Heart right ventricle (tissue), 16 donors: ENCODE results near the gene MYOZ1. TPM values are rescaled to one million over a fixed set of nuclear protein-coding genes. Genes with fewer than 3 reads are reported as not detected.
"Not testable (repeated sequence)": the region's sequence is repeated elsewhere in the genome, so short reads cannot be mapped to it uniquely, and the experiment has no call there.

Experiments used
- ATAC-seq, 8 donors: fragments of 200-7000 bp; cut with Tn5 transposase; one replicate each; pipeline ENCODE4 v1.9.1; 2020; ENCODE audit warnings: mild to moderate bottlenecking in 8 of 8, moderate library complexity in 8 of 8, moderate number of reproducible peaks in 1 of 8
- DNase-seq, 2 donors: peaks; one replicate each; pipeline ENCODE4 v3.0.0-alpha.2; 2020
- H3K27ac ChIP-seq, 10 donors: fragments of 200-600 bp; sonication (generic) in 2 of 10; one replicate each; pipeline versions ENCODE4 v1.5.0 to v1.8.0; 2020 to 2022; ENCODE audit warnings: mild to moderate bottlenecking in 3 of 10
- H3K27me3 ChIP-seq, 7 donors: fragments of 200-600 bp; one replicate each; pipeline ENCODE4 v1.8.0; 2021 to 2022; ENCODE audit warnings: mild to moderate bottlenecking in 2 of 7
- H3K36me3 ChIP-seq, 9 donors: fragments of 200-600 bp; sonication (generic) in 1 of 9; one replicate each; pipeline versions ENCODE4 v1.5.0 to v1.8.0; 2020 to 2022; ENCODE audit warnings: mild to moderate bottlenecking in 2 of 9
- H3K4me1 ChIP-seq, 9 donors: fragments of 200-600 bp; sonication (generic) in 1 of 9; one replicate each; pipeline versions ENCODE4 v1.5.0 to v1.8.0; 2020 to 2022; ENCODE audit warnings: mild to moderate bottlenecking in 4 of 9
- H3K4me3 ChIP-seq, 10 donors: fragments of 200-600 bp; sonication (generic) in 2 of 10; one replicate each; pipeline versions ENCODE4 v1.5.0 to v1.8.0; 2020 to 2022; ENCODE audit warnings: mild to moderate bottlenecking in 7 of 10, moderate library complexity in 2 of 10
- H3K9me3 ChIP-seq, 11 donors: fragments of 200-600 bp in 10 of 11; sonication (generic) in 2 of 11; one replicate each; pipeline versions ENCODE4 v1.5.0 to v1.8.0; 2013 to 2022; ENCODE audit warnings: mild to moderate bottlenecking in 2 of 11, control low read depth in 1 of 11, moderate library complexity in 1 of 11
- CTCF ChIP-seq, 9 donors: fragments of 200-600 bp; sonication (generic) in 2 of 9; IDR thresholded peaks; one replicate each; pipeline versions ENCODE4 v1.5.0 to v1.8.0; 2021 to 2022; ENCODE audit warnings: antibody characterized with exemption in 9 of 9, mild to moderate bottlenecking in 5 of 9, moderate library complexity in 1 of 9
- whole genome bisulfite sequencing, 2 donors: extraction: QIAGEN DNeasy Blood & Tissue Kit; methylation state at CpG; one replicate each; pipeline ENCODE4 v1.1.7; 2013; ENCODE audit warnings: inconsistent platforms in 1 of 2; 5-methylcytosine and 5-hydroxymethylcytosine counted together
- intact Hi-C, 10 donors: fragments of 100-400 bp; cut with DNase I; formaldehyde crosslinking; loops; one replicate each; pipeline versions ENCODE4 v1.11.1 to v1.14.2; 2022
- long read RNA-seq, 3 donors: library from polyadenylated mRNA; unstranded; transcript quantifications; one replicate each; pipeline ENCODE4 v2.0.0, GENCODE V29; 2020 to 2021
- polyA plus RNA-seq, 2 donors: library from polyadenylated mRNA; stranded (reverse); fragments of 200-250 nt; gene quantifications; one replicate each; pipeline ENCODE4 v1.2.3, GENCODE V29; 2013
- total RNA-seq, 10 donors: library from RNA; stranded (reverse); fragmentation: NEBNext Ultra II Directional in 3 of 10; extraction: Animal tissue kit (Norgen Biotek cat#: 25700) in 3 of 10; gene quantifications; one replicate each; pipeline versions ENCODE4 v1.2.1 to v1.2.4, GENCODE V29; 2021 to 2023
- donor health status: Arrhythmogenic right ventricular cardiomyopathy.
- donor health status: ischemic (EF 13 %, LVEDD 7.1; RV severe dilation, severe dysfunction).
- donor health status: healthy with polysubstance abuse.
- donor health status: DM: no; HTN: yes; CAD: no.
- donor health status: DM: no; HTN: no; CAD: no.
- donor health status: ischemic (EF 25% LVEDD 6.9; RV normal size, moderate dysfunction).
- donor health status: ischemic (EF 25% LVEDD 5.7; RV mildly dilated, moderate dysfunction).
- donor health status: healthy.
- donor health status: DM: yes; HTN: yes; CAD: no.
- donor health status: Ischemic cardiomyopathy.
- donor health status: ischemic (EF 35%, LVEDD 5.7; RV mildly dilated, moderate dysfunction).
- donor health status: nonischemic (EF 11% LVEDD 7.7; RV severe dilation, severe dysfunction).
- donor health status: DM: yes; HTN: yes; CAD: no.
- donor health status: PGD.
- donor health status: ischemic (EF 29% LVEDD 5.4; RV normal size, mild dysfunction).
- donor health status: nonischemic (EF 23%, LVEDD 6.1; RV moderate dilation, normal function).

Gene MYOZ1, protein sequence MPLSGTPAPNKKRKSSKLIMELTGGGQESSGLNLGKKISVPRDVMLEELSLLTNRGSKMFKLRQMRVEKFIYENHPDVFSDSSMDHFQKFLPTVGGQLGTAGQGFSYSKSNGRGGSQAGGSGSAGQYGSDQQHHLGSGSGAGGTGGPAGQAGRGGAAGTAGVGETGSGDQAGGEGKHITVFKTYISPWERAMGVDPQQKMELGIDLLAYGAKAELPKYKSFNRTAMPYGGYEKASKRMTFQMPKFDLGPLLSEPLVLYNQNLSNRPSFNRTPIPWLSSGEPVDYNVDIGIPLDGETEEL
- total RNA-seq (1 to 10 TPM in 5 of 10 donors, under 1 TPM in 5; 0.41 to 3.4 (median 0.98) TPM), polyA plus RNA-seq (under 1 TPM; 0.51 to 0.54 TPM)
- long read RNA-seq, donor 1: 0 reads
- long read RNA-seq, donor 2: 0 reads
- long read RNA-seq, donor 3: 0 reads

GRCh38 chr10:73641328-73642060, at the start of gene MYOZ1:
Gene MYOZ1 (minus strand): TSS chr10:73641474. CDS start chr10:73640017, 1,457 bp downstream.
- no peak for ATAC-seq
- Histone ChIP-seq H3K4me3 (no peak within 1 kb of the TSS), H3K27me3 (no peaks in the 10 kb centered on the region), H3K9me3 (no peaks in the 10 kb centered on the region), H3K27ac (peak within 1 kb of the TSS in 3 of 10 donors; percentile 41 to 51 (median 48)), H3K36me3 (no peaks in the 10 kb centered on the region), H3K4me1 (peaks cover 1 to 23% (median 6%) of the 10 kb centered on the region in 9 donors)
- intact Hi-C loops: loop anchor here in 3 of 10 donors (2.0 to 5.0 kb wide), 3 partner anchors 109 to 114 kb away; no protein-coding TSS in a partner anchor
- 59 to 63% methylated on average over 9 of the region's 9 CpGs for WGBS, 2 donors
- no peak for DNase-seq
- TF ChIP-seq CTCF (IDR thresholded peaks at IDR 0.05): no peak

DNA sequence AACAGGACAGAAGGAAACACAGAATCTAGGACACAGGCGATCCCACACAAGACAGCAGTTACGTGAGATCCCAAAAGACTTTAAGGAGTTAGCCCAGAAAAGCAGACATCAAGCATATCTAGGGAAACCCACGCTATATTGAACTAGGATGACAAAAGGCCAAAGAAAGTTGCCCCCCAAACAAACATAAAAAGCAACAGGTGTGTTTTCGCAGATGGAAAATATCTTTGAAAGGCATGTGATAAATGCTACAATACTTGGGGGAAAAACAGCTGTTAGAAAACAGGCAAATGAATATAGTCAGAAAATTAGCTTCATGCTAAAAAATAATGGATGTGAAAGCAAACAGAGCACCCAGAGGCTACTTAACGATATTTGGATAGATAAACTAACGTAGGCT, 49.5 kb upstream of the MYOZ1 start:
- H3K27me3 ChIP-seq, H3K9me3 ChIP-seq, H3K4me3 ChIP-seq, intact Hi-C loops, ATAC-seq, H3K27ac ChIP-seq, DNase-seq, H3K4me1 ChIP-seq: not testable (repeated sequence)
- WGBS, 2 donors: 97 to 98% methylated on average over 6 of the region's 6 CpGs
- peaks cover 0 to 33% (median 0%) of the 10 kb centered on the region in 9 donors for H3K36me3 ChIP-seq

DNA sequence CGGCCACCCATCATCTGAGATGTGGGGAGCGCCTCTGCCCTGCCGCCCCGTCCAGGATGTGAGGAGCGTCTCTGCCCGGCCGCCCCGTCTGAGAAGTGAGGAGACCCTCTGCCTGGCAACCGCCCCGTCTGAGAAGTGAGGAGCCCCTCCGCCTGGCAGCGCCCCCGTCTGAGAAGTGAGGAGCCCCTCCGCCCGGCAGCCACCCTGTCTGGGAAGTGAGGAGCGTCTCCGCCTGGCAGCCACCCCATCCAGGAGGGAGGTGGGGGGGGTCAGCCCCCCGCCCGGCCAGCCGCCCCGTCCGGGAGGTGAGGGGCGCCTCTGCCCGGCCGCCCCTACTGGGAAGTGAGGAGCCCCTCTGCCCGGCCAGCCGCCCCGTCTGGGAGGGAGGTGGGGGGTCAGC, 48.3 kb upstream of the MYOZ1 start:
- H3K4me1 ChIP-seq, H3K27me3 ChIP-seq, DNase-seq, intact Hi-C loops, ATAC-seq, H3K9me3 ChIP-seq, H3K27ac ChIP-seq, H3K4me3 ChIP-seq: not testable (repeated sequence)
- WGBS, 2 donors: 96 to 99% methylated on average over 10 to 21 of the region's 28 CpGs
- H3K36me3 ChIP-seq: peaks cover 0 to 39% (median 0%) of the 10 kb centered on the region in 9 donors

DNA sequence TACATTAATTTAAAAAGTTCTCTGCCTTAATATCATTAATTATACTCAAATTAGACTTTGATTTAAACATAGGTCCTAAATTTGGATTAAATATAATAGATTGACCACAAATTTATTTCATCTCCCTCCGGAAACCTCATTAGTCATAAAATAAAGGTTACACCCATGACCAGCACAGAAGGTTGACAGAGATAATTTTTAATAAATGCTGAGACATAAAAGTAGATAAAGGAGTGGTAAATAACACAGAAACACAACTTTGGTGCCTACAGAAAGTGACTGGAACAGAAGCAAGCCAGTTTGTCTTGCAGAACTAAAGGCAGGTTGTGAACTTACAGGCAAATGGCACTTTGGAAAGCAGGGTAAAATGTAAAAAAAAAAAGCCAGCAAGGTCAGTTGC, 46.4 kb upstream of the MYOZ1 start:
- ATAC-seq: not testable (repeated sequence)
- 89 to 95% methylated on average over 1 of the region's 1 CpG for WGBS, 2 donors

GRCh38 chr10:73674546-73674945, 33.3 kb upstream of the MYOZ1 start:
- whole genome bisulfite sequencing, 2 donors: 81 to 83% methylated on average over 7 to 11 of the region's 20 CpGs
- H3K27me3 ChIP-seq, ATAC-seq, H3K9me3 ChIP-seq, intact Hi-C loops, H3K36me3 ChIP-seq, DNase-seq, H3K4me1 ChIP-seq, H3K4me3 ChIP-seq, H3K27ac ChIP-seq: not testable (repeated sequence)

More for the DNA sequence above, 46.4 kb upstream of the MYOZ1 start:
- H3K27me3 ChIP-seq, H3K9me3 ChIP-seq, intact Hi-C loops, DNase-seq, H3K4me1 ChIP-seq, H3K27ac ChIP-seq, H3K4me3 ChIP-seq: not testable (repeated sequence)
- peaks cover 0 to 31% (median 0%) of the 10 kb centered on the region in 9 donors for H3K36me3 ChIP-seq

DNA sequence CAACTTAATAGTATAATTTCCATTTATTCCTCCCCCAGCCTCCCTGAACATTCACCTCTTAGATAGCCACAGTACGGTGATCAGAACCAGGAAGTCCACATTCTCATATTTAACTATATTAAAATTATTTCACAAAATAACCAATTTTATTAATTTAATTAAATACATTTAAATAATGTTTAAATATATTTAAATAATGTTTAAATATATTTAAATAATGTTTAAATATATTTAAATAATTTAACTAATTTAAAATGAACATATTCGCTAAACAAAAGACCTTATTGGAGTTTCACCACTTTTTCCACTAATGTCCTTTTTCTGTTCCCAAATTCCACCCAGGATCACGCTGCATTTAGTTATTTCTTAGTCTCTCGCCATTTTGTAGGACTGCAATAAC, 27.1 kb upstream of the MYOZ1 start:
- 91 to 97% methylated on average over 3 of the region's 4 CpGs for WGBS, 2 donors
- H3K27ac ChIP-seq, H3K4me3 ChIP-seq, ATAC-seq, H3K36me3 ChIP-seq, H3K4me1 ChIP-seq, H3K27me3 ChIP-seq, DNase-seq, H3K9me3 ChIP-seq, intact Hi-C loops: not testable (repeated sequence)

- H3K4me3 ChIP-seq, H3K9me3 ChIP-seq, H3K4me1 ChIP-seq, H3K27me3 ChIP-seq, DNase-seq, intact Hi-C loops, ATAC-seq, H3K36me3 ChIP-seq: not testable (repeated sequence)
- 59 to 61% methylated on average over 4 of the region's 5 CpGs for WGBS, 2 donors
- peak overlapping the region in 2 of 10 donors; percentile 25 to 31 for H3K27ac ChIP-seq
These were observed 25.0 kb upstream of the MYOZ1 start for GRCh38 chr10:73666153-73666809.

- ATAC-seq, H3K4me3 ChIP-seq, DNase-seq, H3K36me3 ChIP-seq, H3K27me3 ChIP-seq, H3K4me1 ChIP-seq, intact Hi-C loops, H3K9me3 ChIP-seq: not testable (repeated sequence)
- H3K27ac ChIP-seq: peak overlapping the region in 1 of 10 donors; percentile 25
- WGBS, 2 donors: 83 to 100% methylated on average over 1 to 3 of the region's 3 CpGs
These were observed 24.3 kb upstream of the MYOZ1 start for GRCh38 chr10:73665581-73665980.

DNA sequence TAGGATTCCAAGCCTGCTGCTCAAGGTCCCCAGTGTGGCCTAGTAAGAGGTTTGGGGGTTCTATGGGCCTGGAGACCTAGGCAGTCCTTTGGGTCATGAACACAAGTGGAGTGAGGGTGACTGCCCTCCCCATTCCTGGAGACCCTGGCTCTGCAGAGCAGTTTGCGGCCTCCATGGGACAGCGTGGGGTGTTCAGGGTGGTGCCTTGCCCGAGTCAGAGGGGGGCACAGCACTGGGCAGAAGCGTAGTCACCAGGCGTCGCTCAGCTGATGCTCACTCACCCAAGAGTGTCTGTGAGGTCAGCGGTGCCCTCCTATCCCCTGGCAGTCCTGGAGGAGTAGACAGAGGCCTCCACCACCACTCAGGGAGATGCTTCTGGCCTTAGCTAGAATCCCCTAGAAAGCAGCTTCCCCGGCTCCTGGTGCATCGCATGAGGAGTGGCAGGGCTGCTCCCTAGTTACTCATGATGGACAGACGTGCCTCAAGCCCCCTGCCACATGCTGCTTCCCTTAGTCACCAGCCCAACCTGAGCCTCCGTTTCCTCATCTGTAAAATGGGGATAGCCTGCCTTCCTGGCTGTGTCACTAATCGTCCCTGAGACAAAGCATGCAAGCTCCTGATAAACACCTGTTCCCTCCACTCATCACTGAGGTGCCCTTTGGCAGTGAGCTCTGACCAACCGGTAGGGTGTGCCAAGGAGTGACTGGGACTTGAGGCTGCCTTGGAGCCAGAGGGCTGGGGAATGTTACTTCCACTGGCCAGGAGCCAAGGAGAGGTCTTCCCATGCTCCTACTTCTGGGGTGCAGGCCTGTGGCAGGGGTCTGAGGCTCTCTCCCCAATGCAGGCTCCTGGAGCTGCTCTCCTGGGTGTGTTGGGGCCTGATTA, 23.1 kb upstream of the MYOZ1 start:
- DNase-seq, H3K27ac ChIP-seq, ATAC-seq, H3K9me3 ChIP-seq, intact Hi-C loops, H3K36me3 ChIP-seq, H3K4me3 ChIP-seq, H3K27me3 ChIP-seq: not testable (repeated sequence)
- 76 to 81% methylated on average over 13 of the region's 13 CpGs for WGBS, 2 donors
- H3K4me1 ChIP-seq: peaks cover 0 to 13% (median 9%) of the 10 kb centered on the region in 9 donors
